Fibroblast of pulmonary artery (primary cell): ENCODE results near the gene DOCK4.
A peak's percentile ranks its signal among the peaks of the same experiment; 100 is the strongest.

Experiments used
- DNase-seq: peaks from one replicate; pipeline ENCODE4 v3.0.0-alpha.2; 2010; ENCODE audit warnings: low read depth
- H3K4me3 ChIP-seq: replicated peaks from 2 replicates; pipeline ENCODE4 v1.5.1; 2011; ENCODE audit warnings: low read depth, mild to moderate bottlenecking, control low read depth, low read length, moderate library complexity
- CTCF ChIP-seq: IDR thresholded peaks from 2 replicates; pipeline ENCODE4 v1.5.1; 2011; ENCODE audit warnings: mild to moderate bottlenecking, control low read depth, low read length, inconsistent platforms; ENCODE audit errors: missing control alignments

Gene DOCK4

GRCh38 chr7:111832174-111832573 lies 374.0 kb downstream of the DOCK4 start:
- peak; percentile 42 for DNase-seq
- H3K4me3 ChIP-seq = no peak overlapping the region
- TF ChIP-seq CTCF = no peak

GRCh38 chr7:111829221-111829620 lies 377.0 kb downstream of the DOCK4 start:
- no peak overlapping the region for H3K4me3 ChIP-seq
- DNase-seq = no peak

GRCh38 chr7:111827863-111828504 lies 378.2 kb downstream of the DOCK4 start:
- TF ChIP-seq CTCF = no peak
- DNase-seq = peak; percentile 56
- H3K4me3 ChIP-seq = no peak overlapping the region

More at GRCh38 chr7:111829221-111829620, 377.0 kb downstream of the DOCK4 start:
- TF ChIP-seq CTCF = no peak

- H3K4me3 ChIP-seq = no peak overlapping the region
- TF ChIP-seq CTCF = no peak
- DNase-seq = peak; percentile 6
Observed at GRCh38 chr7:111825046-111825445, 381.2 kb downstream of the DOCK4 start.

GRCh38 chr7:111823826-111824225 lies 382.4 kb downstream of the DOCK4 start:
- DNase-seq = no peak
- H3K4me3 ChIP-seq = no peak overlapping the region
- no peak for TF ChIP-seq CTCF

GRCh38 chr7:111821046-111821445 lies 385.2 kb downstream of the DOCK4 start:
- no peak for TF ChIP-seq CTCF
- no peak for DNase-seq
- H3K4me3 ChIP-seq = no peak overlapping the region

GRCh38 chr7:111820621-111821020 lies 385.6 kb downstream of the DOCK4 start:
- no peak for TF ChIP-seq CTCF
- no peak for DNase-seq
- no peak overlapping the region for H3K4me3 ChIP-seq
